OCI-LY1 (cell line): ENCODE measurements around the gene PHF24.

Source experiments
- EZH2 ChIP-seq: fragments of 200-600 bp; sonication (generic), shearing (Covaris generic); IDR thresholded peaks from 2 replicates; pipeline ENCODE4 v1.8.0; 2017; ENCODE audit warnings: borderline replicate concordance, mixed run types, mild to moderate bottlenecking, antibody characterized with exemption, low read length, moderate library complexity, mixed read lengths
- TF ChIP-seq, protein P1 (sequence below): fragments of 200-600 bp; sonication (generic), shearing (Covaris generic); IDR thresholded peaks from 2 replicates; pipeline ENCODE4 v1.5.1; 2017; ENCODE audit warnings: mild to moderate bottlenecking, antibody characterized with exemption, low read length, moderate library complexity, mixed read lengths

DNA sequence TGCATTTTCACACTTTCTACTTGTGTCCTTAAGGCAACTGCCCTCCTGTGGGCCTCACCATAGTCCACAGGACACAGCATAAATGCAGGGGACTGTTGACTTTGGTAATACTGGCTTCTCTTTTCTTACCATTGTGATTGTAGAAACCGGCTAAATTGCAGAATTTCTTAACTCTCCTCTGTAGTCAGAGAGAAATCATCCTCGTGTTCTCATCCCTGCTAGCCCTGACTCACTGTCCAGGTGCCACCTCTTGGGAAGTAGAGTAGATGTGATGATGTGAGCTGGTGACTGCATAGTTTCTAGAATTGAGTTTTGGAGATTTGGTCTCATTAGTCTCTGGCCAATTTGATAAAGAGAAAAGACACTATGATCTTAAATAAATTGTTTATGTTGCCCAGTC, 5.5 kb downstream of the PHF24 start:
- TF ChIP-seq, protein P1, sequence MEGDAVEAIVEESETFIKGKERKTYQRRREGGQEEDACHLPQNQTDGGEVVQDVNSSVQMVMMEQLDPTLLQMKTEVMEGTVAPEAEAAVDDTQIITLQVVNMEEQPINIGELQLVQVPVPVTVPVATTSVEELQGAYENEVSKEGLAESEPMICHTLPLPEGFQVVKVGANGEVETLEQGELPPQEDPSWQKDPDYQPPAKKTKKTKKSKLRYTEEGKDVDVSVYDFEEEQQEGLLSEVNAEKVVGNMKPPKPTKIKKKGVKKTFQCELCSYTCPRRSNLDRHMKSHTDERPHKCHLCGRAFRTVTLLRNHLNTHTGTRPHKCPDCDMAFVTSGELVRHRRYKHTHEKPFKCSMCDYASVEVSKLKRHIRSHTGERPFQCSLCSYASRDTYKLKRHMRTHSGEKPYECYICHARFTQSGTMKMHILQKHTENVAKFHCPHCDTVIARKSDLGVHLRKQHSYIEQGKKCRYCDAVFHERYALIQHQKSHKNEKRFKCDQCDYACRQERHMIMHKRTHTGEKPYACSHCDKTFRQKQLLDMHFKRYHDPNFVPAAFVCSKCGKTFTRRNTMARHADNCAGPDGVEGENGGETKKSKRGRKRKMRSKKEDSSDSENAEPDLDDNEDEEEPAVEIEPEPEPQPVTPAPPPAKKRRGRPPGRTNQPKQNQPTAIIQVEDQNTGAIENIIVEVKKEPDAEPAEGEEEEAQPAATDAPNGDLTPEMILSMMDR, result no peak
- TF ChIP-seq EZH2, result no peak
